ENCODE results near the gene RGS18. TPM values are rescaled to one million over a fixed set of nuclear protein-coding genes. Genes with fewer than 3 reads are reported as not detected.

The RGS18 gene, protein sequence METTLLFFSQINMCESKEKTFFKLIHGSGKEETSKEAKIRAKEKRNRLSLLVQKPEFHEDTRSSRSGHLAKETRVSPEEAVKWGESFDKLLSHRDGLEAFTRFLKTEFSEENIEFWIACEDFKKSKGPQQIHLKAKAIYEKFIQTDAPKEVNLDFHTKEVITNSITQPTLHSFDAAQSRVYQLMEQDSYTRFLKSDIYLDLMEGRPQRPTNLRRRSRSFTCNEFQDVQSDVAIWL
- total RNA-seq: 1.8 TPM

DNA sequence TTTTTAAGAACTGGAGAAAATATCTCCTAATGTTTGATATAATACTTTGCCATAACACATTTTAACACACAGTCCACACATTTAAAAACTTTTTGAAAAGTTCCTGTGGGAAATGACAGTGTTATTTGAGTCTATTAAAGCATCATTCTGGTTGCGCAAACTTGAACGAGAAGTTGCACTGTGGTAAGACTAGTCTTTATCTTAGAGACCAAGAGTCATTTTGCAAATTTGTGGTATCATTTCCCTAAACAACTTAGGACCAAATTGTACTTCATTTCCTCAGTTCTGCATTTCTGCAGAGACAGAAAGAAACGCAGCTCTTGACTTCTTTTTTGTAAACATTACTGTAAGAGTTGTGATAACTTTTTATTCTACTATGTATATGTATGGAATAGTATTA, at the start of gene RGS18:
Gene RGS18, plus strand, starts transcription at position 282 of the 400 bp plus-strand sequence. CDS start 176 bp downstream, outside the sequence.

Other genes starting within 250 kb of the RGS18 start
- not detected for gene RGS21, start 158.5 kb downstream of the RGS18 start, total RNA-seq

All from diencephalon (tissue), 1 donor.